ENCODE data around the gene CASP7. TPM values are rescaled to one million over a fixed set of nuclear protein-coding genes. Genes with fewer than 3 reads are reported as not detected.
A peak's percentile ranks its signal among the peaks of the same experiment; 100 is the strongest.

Gene CASP7
- total RNA-seq (10 to 100 TPM in 4 of 10 donors, 1 to 10 TPM in 6; 5.7 to 22.3 (median 7.8) TPM), polyA plus RNA-seq (10 to 100 TPM in 1 of 2 donors, 1 to 10 TPM in 1; 5.6 to 12.2 TPM)
- long read RNA-seq, donor 1, transcript CASP7-211 (7 exons, 2,467 nt), result major isoform, 7 of 12 reads
- long read RNA-seq, donor 1, partial matches to known transcripts, result 0 of 12 reads
- long read RNA-seq, donor 1, other reads (novel, unspliced or antisense), result 2 of 12 reads
- long read RNA-seq, donor 2, transcript CASP7-203 (7 exons, 2,377 nt), result major isoform, 9 of 21 reads
- long read RNA-seq, donor 2, transcript CASP7-211 (7 exons, 2,467 nt), result minor isoform, 5 of 21 reads
- long read RNA-seq, donor 2, partial matches to known transcripts, result 0 of 21 reads
- long read RNA-seq, donor 2, other reads (novel, unspliced or antisense), result 5 of 21 reads
- long read RNA-seq, donor 3, transcript CASP7-203 (7 exons, 2,377 nt), result major isoform, 35 of 59 reads
- long read RNA-seq, donor 3, transcript CASP7-211 (7 exons, 2,467 nt), result minor isoform, 9 of 59 reads
- long read RNA-seq, donor 3, partial matches to known transcripts, result 4 of 59 reads
- long read RNA-seq, donor 3, other reads (novel, unspliced or antisense), result 9 of 59 reads

- 0% methylated on average over 68 of the region's 68 CpGs for WGBS, 2 donors
- peak within 1 kb of the TSS; percentile 88 to 99 (median 97) for H3K27ac ChIP-seq
- peaks cover 0 to 12% (median 2%) of the 10 kb centered on the region in 9 donors for H3K36me3 ChIP-seq
- H3K4me1 ChIP-seq, result peaks cover 0 to 22% (median 17%) of the 10 kb centered on the region in 9 donors
- DNase-seq, result peak; percentile 79 to 84
- H3K4me3 ChIP-seq, result peak within 1 kb of the TSS; percentile 70 to 100 (median 93)
- intact Hi-C loops (cut with DNase I), result no loop called here
- peaks cover 0 to 7% (median 3%) of the 10 kb centered on the region in 11 donors for H3K9me3 ChIP-seq
- ATAC-seq, result peak; percentile 95 to 98 (median 96)
- TF ChIP-seq CTCF (IDR thresholded peaks at IDR 0.05), result peak in 1 of 9 donors; percentile 37
- H3K27me3 ChIP-seq, result no peaks in the 10 kb centered on the region
Observed at GRCh38 chr10:113679463-113680189, at the start of gene CASP7. TSS of gene CASP7 (plus strand) at chr10:113679912. CDS start at chr10:113697494, 17,582 bp downstream.

- Histone ChIP-seq H3K27me3 (no peaks in the 10 kb centered on the region), H3K4me3 (no peak overlapping the region), H3K27ac (peak overlapping the region in 6 of 10 donors; percentile 4 to 91 (median 38)), H3K9me3 (no peaks in the 10 kb centered on the region), H3K36me3 (peaks cover 0 to 72% (median 17%) of the 10 kb centered on the region in 9 donors), H3K4me1 (peaks cover 0 to 80% (median 35%) of the 10 kb centered on the region in 9 donors)
- DNase-seq (no peak), ATAC-seq (no peak)
- 95% methylated on average over 5 of the region's 5 CpGs for WGBS, 2 donors
- no peak for TF ChIP-seq CTCF (IDR thresholded peaks at IDR 0.05)
- intact Hi-C loops (cut with DNase I), result no loop called here
Observed at GRCh38 chr10:113630929-113631533, 48.7 kb upstream of the CASP7 start.

- intact Hi-C loops (cut with DNase I), result no loop called here
- ATAC-seq, result no peak
- Histone ChIP-seq H3K27me3 (no peaks in the 10 kb centered on the region), H3K4me1 (peaks cover 0 to 79% (median 38%) of the 10 kb centered on the region in 9 donors), H3K36me3 (peaks cover 0 to 78% (median 17%) of the 10 kb centered on the region in 9 donors), H3K4me3 (no peak overlapping the region), H3K27ac (peak overlapping the region in 5 of 10 donors; percentile 0 to 91 (median 32)), H3K9me3 (no peaks in the 10 kb centered on the region)
- DNase-seq, result no peak
- WGBS, 2 donors, result 41 to 47% methylated on average over 6 of the region's 6 CpGs
- TF ChIP-seq CTCF (IDR thresholded peaks at IDR 0.05), result no peak
Observed at GRCh38 chr10:113631684-113632367, 47.9 kb upstream of the CASP7 start.

All from heart right ventricle (tissue), 16 donors.